Tibial nerve (tissue), 4 donors: ENCODE results near the gene GRB2. TPM values are rescaled to one million over a fixed set of nuclear protein-coding genes. Genes with fewer than 3 reads are reported as not detected.
A peak's percentile ranks its signal among the peaks of the same experiment; 100 is the strongest.
"Not testable (repeated sequence)": the region's sequence is repeated elsewhere in the genome, so short reads cannot be mapped to it uniquely, and the experiment has no call there.

Source experiments
- DNase-seq, 2 donors: peaks; one replicate each; pipeline ENCODE4 v3.0.0-alpha.2; 2019; ENCODE audit warnings: low spot score in 2 of 2
- H3K27ac ChIP-seq, 4 donors: fragments of 200-600 bp; sonication (generic) in 3 of 4; one replicate each; pipeline ENCODE4 v1.5.1; 2017 to 2019; ENCODE audit warnings: mild to moderate bottlenecking in 1 of 4
- H3K27me3 ChIP-seq, 2 donors: fragments of 200-600 bp; sonication (generic) in 1 of 2; one replicate each; pipeline versions ENCODE4 v1.5.1 to v1.6.0; 2017 to 2019
- H3K36me3 ChIP-seq, 3 donors: fragments of 200-600 bp; sonication (generic); one replicate each; pipeline ENCODE4 v1.5.1; 2018 to 2019
- H3K4me1 ChIP-seq, 4 donors: fragments of 200-600 bp; sonication (generic) in 3 of 4; one replicate each; pipeline ENCODE4 v1.5.1; 2017 to 2019
- H3K4me3 ChIP-seq, 4 donors: fragments of 200-600 bp; sonication (generic) in 3 of 4; one replicate each; pipeline ENCODE4 v1.5.1; 2017 to 2019; ENCODE audit warnings: mild to moderate bottlenecking in 1 of 4, moderate library complexity in 1 of 4
- H3K9me3 ChIP-seq, 4 donors: fragments of 200-600 bp; sonication (generic) in 3 of 4; one replicate each; pipeline ENCODE4 v1.5.1; 2017 to 2019
- CTCF ChIP-seq, 5 experiments: fragments of 200-600 bp in 3 of 5; fragments of 450-650 bp in 2 of 5; sonication (generic) in 3 of 5; IDR thresholded peaks; one replicate each; pipeline ENCODE4 v1.5.1; 2016 to 2019; ENCODE audit warnings: antibody characterized with exemption in 5 of 5, mild to moderate bottlenecking in 3 of 5, moderate library complexity in 2 of 5
- EP300 ChIP-seq, 2 donors: sonication (generic); formaldehyde crosslinking; IDR thresholded peaks; one replicate each; pipeline ENCODE4 v1.6.1; 2017; ENCODE audit warnings: antibody characterized with exemption in 2 of 2, mild to moderate bottlenecking in 1 of 2
- POLR2A ChIP-seq, 2 donors: fragments of 450-650 bp; IDR thresholded peaks; one replicate each; pipeline ENCODE4 v1.6.1; 2017; ENCODE audit warnings: antibody characterized with exemption in 2 of 2, mild to moderate bottlenecking in 2 of 2, moderate library complexity in 2 of 2
- WGBS, 2 donors: methylation state at CpG; one replicate each; pipeline ENCODE4 v1.1.5; 2018; 5-methylcytosine and 5-hydroxymethylcytosine counted together
- total RNA-seq, 4 donors: library from RNA; depleted of rRNA; stranded (reverse); fragments of >200 nt; gene quantifications; one replicate each; pipeline ENCODE4 v1.1.0, GENCODE V29; 2016

GRB2 gene
- total RNA-seq, 4 donors from 2014 or later, result 77.6 to 139 (median 133) TPM

DNA sequence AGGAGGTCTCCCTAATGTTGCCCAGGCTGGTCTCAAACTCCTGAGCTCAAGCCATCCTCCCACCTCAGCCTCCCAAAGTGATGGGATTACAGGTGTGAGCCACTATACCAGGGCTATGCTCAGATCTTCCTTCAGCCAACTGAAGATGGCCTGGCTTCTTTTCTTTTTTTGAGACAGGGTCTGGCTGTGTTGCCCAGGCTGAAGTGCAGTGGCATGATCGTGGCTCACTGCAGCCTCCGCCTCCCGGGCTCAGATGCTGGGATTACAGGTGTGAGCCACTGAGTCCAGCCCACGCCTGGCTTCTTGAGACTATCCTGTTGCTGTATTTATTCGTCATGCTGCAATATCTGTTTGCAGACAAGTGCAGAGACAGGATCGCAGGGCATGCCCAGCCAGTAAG is 120.4 kb downstream of the GRB2 start:
- Histone ChIP-seq H3K27me3 (no peaks in the 10 kb centered on the region), H3K36me3 (peaks cover 0 to 63% (median 7%) of the 10 kb centered on the region in 3 donors), H3K27ac (no peak overlapping the region), H3K4me3 (no peak overlapping the region), H3K4me1 (peaks cover 0 to 14% (median 4%) of the 10 kb centered on the region in 4 donors), H3K9me3 (no peaks in the 10 kb centered on the region)
- DNase-seq, result no peak
- no peak for TF ChIP-seq CTCF (IDR thresholded peaks at IDR 0.05)
- no peak for TF ChIP-seq POLR2A (IDR thresholded peaks at IDR 0.05)
- no peak for TF ChIP-seq EP300 (IDR thresholded peaks at IDR 0.05)
- 80 to 81% methylated on average over 6 of the region's 6 CpGs for WGBS, 2 donors

DNA sequence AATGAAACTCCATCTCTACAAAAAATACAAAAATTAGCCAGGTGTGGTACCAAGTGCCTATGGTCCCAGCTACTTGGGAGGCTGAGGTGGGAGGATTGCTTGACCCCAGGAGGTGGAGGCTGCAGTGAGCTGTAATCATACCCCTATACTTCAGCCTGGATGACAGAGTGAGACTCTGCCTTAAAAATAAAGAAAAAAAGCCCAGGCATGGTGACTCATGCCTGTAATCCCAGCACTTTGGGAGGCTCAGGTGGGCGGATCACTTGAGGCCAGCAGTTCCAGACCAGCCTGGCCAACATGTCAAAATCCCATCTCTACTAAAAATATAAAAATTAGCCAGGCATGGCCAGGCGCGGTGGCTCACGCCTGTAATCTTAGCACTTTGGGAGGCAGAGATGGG is 125.3 kb downstream of the GRB2 start:
- H3K9me3 ChIP-seq, H3K27me3 ChIP-seq, DNase-seq, H3K4me3 ChIP-seq, H3K4me1 ChIP-seq, H3K27ac ChIP-seq: not testable (repeated sequence)
- peaks cover 0 to 70% (median 7%) of the 10 kb centered on the region in 3 donors for H3K36me3 ChIP-seq
- WGBS, 2 donors, result 95 to 96% methylated on average over 4 of the region's 4 CpGs

GRCh38 chr17:75277664-75278071 is 127.8 kb downstream of the GRB2 start:
- WGBS, 2 donors, result 76 to 80% methylated on average over 6 of the region's 6 CpGs
- no peak overlapping the region for H3K4me3 ChIP-seq
- H3K4me1 ChIP-seq, result peaks cover 0 to 3% (median 0%) of the 10 kb centered on the region in 4 donors
- no peak for DNase-seq
- H3K27me3 ChIP-seq, result no peaks in the 10 kb centered on the region
- peak overlapping the region in 1 of 4 donors; percentile 8 for H3K27ac ChIP-seq
- no peak for TF ChIP-seq EP300 (IDR thresholded peaks at IDR 0.05)
- no peak for TF ChIP-seq POLR2A (IDR thresholded peaks at IDR 0.05)
- no peak for TF ChIP-seq CTCF (IDR thresholded peaks at IDR 0.05)
- H3K36me3 ChIP-seq, result peaks cover 0 to 58% (median 7%) of the 10 kb centered on the region in 3 donors
- H3K9me3 ChIP-seq, result no peaks in the 10 kb centered on the region

GRCh38 chr17:75273977-75274708 is 131.3 kb downstream of the GRB2 start:
- H3K27ac ChIP-seq, result no peak overlapping the region
- TF ChIP-seq EP300 (IDR thresholded peaks at IDR 0.05) (no peak), POLR2A (IDR thresholded peaks at IDR 0.05) (no peak), CTCF (IDR thresholded peaks at IDR 0.05) (no peak)
- peaks cover 0 to 23% (median 12%) of the 10 kb centered on the region in 4 donors for H3K4me1 ChIP-seq
- H3K9me3 ChIP-seq, result no peaks in the 10 kb centered on the region
- 45 to 61% methylated on average over 7 of the region's 7 CpGs for WGBS, 2 donors
- no peak overlapping the region for H3K4me3 ChIP-seq
- no peaks in the 10 kb centered on the region for H3K27me3 ChIP-seq
- peaks cover 0 to 37% (median 0%) of the 10 kb centered on the region in 3 donors for H3K36me3 ChIP-seq
- DNase-seq, result no peak

DNA sequence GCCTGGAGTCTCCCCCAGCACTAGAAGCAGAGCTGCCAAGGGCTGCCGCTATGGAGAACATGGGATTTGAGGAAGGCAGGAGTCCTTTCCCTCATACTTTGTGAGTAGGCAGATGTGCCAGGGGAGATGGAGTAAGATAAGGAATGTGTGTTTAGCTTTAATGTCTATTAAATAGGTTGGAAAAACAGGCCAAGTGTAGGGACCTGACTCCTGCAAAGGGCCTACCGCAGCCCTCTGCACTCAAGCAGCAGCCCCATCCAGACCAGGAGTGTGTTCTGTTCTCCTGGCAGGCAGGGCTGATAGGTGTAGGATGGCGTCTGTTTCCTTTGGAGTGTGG is 132.7 kb downstream of the GRB2 start:
- Histone ChIP-seq H3K27ac (peak overlapping the region in 1 of 4 donors; percentile 93), H3K4me3 (no peak overlapping the region), H3K27me3 (no peaks in the 10 kb centered on the region), H3K4me1 (peaks cover 0 to 35% (median 14%) of the 10 kb centered on the region in 4 donors), H3K9me3 (no peaks in the 10 kb centered on the region), H3K36me3 (peaks cover 0 to 32% (median 0%) of the 10 kb centered on the region in 3 donors)
- WGBS, 2 donors, result 68 to 78% methylated on average over 3 of the region's 3 CpGs
- TF ChIP-seq EP300 (IDR thresholded peaks at IDR 0.05) (no peak), POLR2A (IDR thresholded peaks at IDR 0.05) (no peak), CTCF (IDR thresholded peaks at IDR 0.05) (no peak)
- no peak for DNase-seq
